GM04504 (cell line): ENCODE data around the gene TFAP2A.

ENCODE experiments used
- DNase-seq: peaks from one replicate; pipeline ENCODE4 v3.0.0-alpha.2; 2012; ENCODE audit warnings: low read depth

Gene TFAP2A

GRCh38 chr6:10425975-10426780, 11.3 kb upstream of the TFAP2A start:
- no peak for DNase-seq

- DNase-seq, result no peak
These were observed 10.5 kb upstream of the TFAP2A start for GRCh38 chr6:10425176-10425974.

GRCh38 chr6:10424040-10424439, 9.2 kb upstream of the TFAP2A start:
- DNase-seq, result no peak

- DNase-seq, result no peak
These were observed 7.8 kb upstream of the TFAP2A start for GRCh38 chr6:10422737-10423034.

GRCh38 chr6:10421921-10422736, 7.3 kb upstream of the TFAP2A start:
- no peak for DNase-seq

GRCh38 chr6:10421158-10421920, 6.5 kb upstream of the TFAP2A start:
- no peak for DNase-seq

GRCh38 chr6:10420546-10421157, 5.8 kb upstream of the TFAP2A start:
- DNase-seq, result no peak

GRCh38 chr6:10419749-10420545, 5.1 kb upstream of the TFAP2A start:
- DNase-seq, result no peak

GRCh38 chr6:10418862-10419748, 4.2 kb upstream of the TFAP2A start:
- no peak for DNase-seq

- no peak for DNase-seq
These were observed 3.5 kb upstream of the TFAP2A start for GRCh38 chr6:10418361-10418861.

GRCh38 chr6:10417681-10418104, 2.8 kb upstream of the TFAP2A start:
- DNase-seq, result no peak

- DNase-seq, result no peak
These were observed 2.2 kb upstream of the TFAP2A start for GRCh38 chr6:10416863-10417641.

GRCh38 chr6:10416516-10416862, 1.6 kb upstream of the TFAP2A start:
- no peak for DNase-seq

GRCh38 chr6:10415617-10416480, 975 bp upstream of the TFAP2A start:
- DNase-seq, result no peak

- no peak for DNase-seq
These were observed 780 bp downstream of the TFAP2A start for GRCh38 chr6:10413850-10414738.

GRCh38 chr6:10413262-10413849, 1.5 kb downstream of the TFAP2A start:
- DNase-seq, result no peak
